ENCODE measurements around the gene WFDC1. TPM values are rescaled to one million over a fixed set of nuclear protein-coding genes. Genes with fewer than 3 reads are reported as not detected.

Gene WFDC1
- total and polyA plus RNA-seq, 2 of the 4 experiments (the other 2 are of a cell fraction): 4.7 to 6.8 TPM

GRCh38 chr16:84267380-84267779 is 27.3 kb upstream of the WFDC1 start:
- no TSS peak for BruUV-seq (replicated peaks)
- Histone ChIP-seq H2BK120ac (ENCODE audit: low read depth, low read length) (no peak overlapping the region), H3K4me2 (ENCODE audit: low read depth, low read length) (no peak overlapping the region), H3K56ac (ENCODE audit: extremely low read depth, insufficient read depth, low read length) (no peak overlapping the region), H3K9ac (ENCODE audit: low read depth, low read length) (no peak overlapping the region), H2BK15ac (ENCODE audit: low read depth, low read length) (no peak overlapping the region), H2AK5ac (ENCODE audit: low read depth, low read length) (no peak overlapping the region), H3K4me1 (ENCODE audit: control insufficient read depth, insufficient read depth, low read length) (no peaks in the 10 kb centered on the region), H3K4ac (ENCODE audit: low read depth, low read length) (no peak overlapping the region), H3K27ac (ENCODE audit: insufficient read depth, low read length) (no peak overlapping the region), H3K79me1 (ENCODE audit: low read depth in 1 of 2, low read length in 2 of 2) (no peaks in the 10 kb centered on the region), H2AK9ac (replicated peaks; ENCODE audit: low read depth, low read length, poor library complexity) (no peak overlapping the region), H4K20me1 (ENCODE audit: insufficient read depth, low read length) (no peaks in the 10 kb centered on the region), H2BK20ac (ENCODE audit: low read depth, low read length) (no peak overlapping the region), H4K8ac (ENCODE audit: low read depth in 2 of 2, low read length in 2 of 2) (no peak overlapping the region), H3K27me3 (ENCODE audit: control insufficient read depth, insufficient read depth, low read length) (peaks cover 49% of the 10 kb centered on the region), H3K14ac (replicated peaks; ENCODE audit: low read depth, low read length) (no peak overlapping the region), H4K5ac (ENCODE audit: low read depth, low read length) (no peak overlapping the region), H3K4me3 (ENCODE audit: insufficient read depth, low read depth, low read length) (no peak overlapping the region), H3K9me3 (ENCODE audit: control insufficient read depth, insufficient read depth, low read length) (no peaks in the 10 kb centered on the region; the same call in 1 of the 2 replicates), H3K18ac (ENCODE audit: low read depth, low read length) (no peak overlapping the region), H3K9me1 (ENCODE audit: insufficient read depth, low read length) (no peaks in the 10 kb centered on the region), H2AFZ (replicated peaks; ENCODE audit: low read length, poor library complexity) (no peak overlapping the region), H4K91ac (ENCODE audit: insufficient read depth, low read depth, low read length) (no peak overlapping the region), H3K23ac (ENCODE audit: low read depth, low read length) (no peak overlapping the region), H3K36me3 (ENCODE audit: control insufficient read depth, insufficient read depth, low read length) (no peaks in the 10 kb centered on the region), H2BK5ac (ENCODE audit: low read depth, low read length, poor library complexity, severe bottlenecking) (no peak overlapping the region)
- ChIA-PET CTCF (no interaction called here), POLR2A (ENCODE audit: unreplicated experiment) (no interaction called here)
- intact Hi-C loops (cut with micrococcal nuclease): no loop called here
- WGBS, 2 experiments (ENCODE audit: extremely low coverage in 2 of 2, insufficient read length in 1 of 2): 100% methylated on average over 2 of the region's 4 CpGs; no CpG with 5 or more reads in 1 of the 2 experiments
- DNase-seq: no peak
- ATAC-seq (ENCODE audit: low read depth): no peak
- in situ Hi-C loops (cut with MboI; ENCODE audit: low sequenced_read_pairs): no loop called here
- TF ChIP-seq FOS (IDR thresholded peaks at IDR 0.05; ENCODE audit: low read depth, low read length): no peak
- no peak for TF ChIP-seq MXI1 (IDR thresholded peaks at IDR 0.05; ENCODE audit: borderline replicate concordance, low read depth, low read length)
- no peak for TF ChIP-seq USF2 (IDR thresholded peaks at IDR 0.05; ENCODE audit: low read depth, low read length)
- no peak for TF ChIP-seq CTCF (conservative IDR thresholded peaks at IDR 0.05; ENCODE audit: low read depth, low read length)
- no peak for TF ChIP-seq BHLHE40 (IDR thresholded peaks at IDR 0.05; ENCODE audit: low read depth, low read length)
- no peak for TF ChIP-seq RCOR1 (IDR thresholded peaks at IDR 0.05; ENCODE audit: insufficient replicate concordance, low read length)
- TF ChIP-seq POLR2A (IDR thresholded peaks at IDR 0.05; ENCODE audit: low read depth, low read length): no peak
- no peak for TF ChIP-seq SMC3 (IDR thresholded peaks at IDR 0.05; ENCODE audit: low read depth, low read length)
- dilution Hi-C loops (cut with HindIII; ENCODE audit: low sequenced_read_pairs, unreplicated experiment): no loop called here

Data from IMR-90 (cell line).